GM12878 (cell line): Measurements from ENCODE around the gene ANO6.

Experiments used
- EP300 ChIP-seq, 2 experiments: fragments of 150-350 bp in 1 of 2; IDR thresholded peaks; 2 replicates each; pipeline ENCODE4 v1.6.1; 2011 to 2012; ENCODE audit warnings: low read depth in 2 of 2, low read length in 2 of 2, borderline replicate concordance in 1 of 2, improper control_type of control experiment in 1 of 2, inconsistent platforms in 1 of 2; ENCODE audit not compliant: control insufficient read depth in 1 of 2
- FOXK2 ChIP-seq: fragments of 450-650 bp; IDR thresholded peaks from 2 replicates; pipeline ENCODE4 v1.6.1; 2017; ENCODE audit warnings: mild to moderate bottlenecking, moderate library complexity

- TF ChIP-seq FOXK2 (no peak), EP300 (IDR thresholded peaks at IDR 0.05; ENCODE audit: borderline replicate concordance in 1 of 2, control insufficient read depth in 1 of 2, low read depth in 2 of 2, low read length in 2 of 2) (no peak)
These were observed 66.1 kb downstream of the ANO6 start for GRCh38 chr12:45281994-45282393.
